IMR-90 (cell line): ENCODE data around the gene TRAPPC5. TPM values are rescaled to one million over a fixed set of nuclear protein-coding genes. Genes with fewer than 3 reads are reported as not detected.

ENCODE experiments used
- ATAC-seq: fragments of 200-7000 bp; cut with Tn5 transposase; 2 replicates; pipeline ENCODE4 v1.9.1; 2020; ENCODE audit warnings: low read depth, mild to moderate bottlenecking, moderate library complexity
- BruUV-seq: library from RNA; stranded (reverse); fragments of 400-500 nt; replicated peaks from 2 replicates; lab custom pipeline; 2021; lab: Mats Ljungman, UMichigan
- CTCF ChIA-PET: fragments of 300-600 bp; formaldehyde crosslinking; extraction: SDS; loops from one replicate; lab custom pipeline; 2021; ENCODE audit warnings: antibody characterized with exemption; lab: Yijun Ruan, JAX
- POLR2A ChIA-PET: fragments of 300-600 bp; sonication (Branson Sonifier 250); formaldehyde crosslinking; loops from one replicate; lab custom pipeline; 2022; ENCODE audit warnings: antibody characterized with exemption; ENCODE audit not compliant: unreplicated experiment; lab: Charles Lee
- DNase-seq: peaks from one replicate; pipeline ENCODE4 v3.0.0; 2013
- H2AFZ ChIP-seq: replicated peaks from 2 replicates; pipeline ENCODE3; 2013; ENCODE audit warnings: low read length, mild to moderate bottlenecking; ENCODE audit not compliant: poor library complexity
- H2AK5ac ChIP-seq: 2 replicates; pipeline ENCODE4 v1.6.1; 2013; ENCODE audit warnings: low read depth, low read length, inconsistent platforms
- H2AK9ac ChIP-seq: replicated peaks from 2 replicates; pipeline ENCODE3; 2013; ENCODE audit warnings: mild to moderate bottlenecking, low read depth, low read length, moderate library complexity; ENCODE audit not compliant: poor library complexity
- H2BK120ac ChIP-seq: 2 replicates; pipeline ENCODE4 v1.6.1; 2013; ENCODE audit warnings: low read depth, low read length, inconsistent platforms
- H2BK15ac ChIP-seq: 3 replicates; pipeline ENCODE4 v1.6.1; 2013; ENCODE audit warnings: low read depth, low read length, inconsistent platforms
- H2BK20ac ChIP-seq: 2 replicates; pipeline ENCODE4 v1.6.1; 2013; ENCODE audit warnings: low read depth, mild to moderate bottlenecking, inconsistent platforms, low read length, moderate library complexity
- H2BK5ac ChIP-seq: 2 replicates; pipeline ENCODE4 v1.6.1; 2013; ENCODE audit warnings: mild to moderate bottlenecking, low read depth, low read length, inconsistent platforms; ENCODE audit not compliant: poor library complexity, severe bottlenecking
- H3K14ac ChIP-seq: replicated peaks from 2 replicates; pipeline ENCODE4 v1.6.1; 2013; ENCODE audit warnings: low read depth, low read length, inconsistent platforms
- H3K18ac ChIP-seq: 2 replicates; pipeline ENCODE4 v1.6.1; 2013; ENCODE audit warnings: low read depth, low read length, control low read depth
- H3K23ac ChIP-seq: 2 replicates; pipeline ENCODE4 v1.6.1; 2013; ENCODE audit warnings: low read depth, low read length, inconsistent platforms
- H3K27ac ChIP-seq: 2 replicates; pipeline ENCODE4 v1.5.1; 2013; ENCODE audit warnings: mild to moderate bottlenecking, control low read depth, low read length; ENCODE audit not compliant: insufficient read depth
- H3K27me3 ChIP-seq: 2 replicates; pipeline ENCODE4 v1.6.1; 2013; ENCODE audit warnings: low read length; ENCODE audit not compliant: control insufficient read depth, insufficient read depth
- H3K36me3 ChIP-seq: 2 replicates; pipeline ENCODE4 v1.6.1; 2013; ENCODE audit warnings: low read length, mixed read lengths; ENCODE audit not compliant: control insufficient read depth, insufficient read depth
- H3K4ac ChIP-seq: 2 replicates; pipeline ENCODE4 v1.6.1; 2013; ENCODE audit warnings: low read depth, low read length, inconsistent platforms
- H3K4me1 ChIP-seq: 2 replicates; pipeline ENCODE4 v1.6.1; 2013; ENCODE audit warnings: low read length, mixed read lengths; ENCODE audit not compliant: control insufficient read depth, insufficient read depth
- H3K4me2 ChIP-seq: 2 replicates; pipeline ENCODE4 v1.6.1; 2013; ENCODE audit warnings: low read depth, mild to moderate bottlenecking, control low read depth, low read length, moderate library complexity
- H3K4me3 ChIP-seq: 2 replicates; pipeline ENCODE4 v1.5.1; 2013; ENCODE audit warnings: low read depth, mild to moderate bottlenecking, control low read depth, low read length, moderate library complexity; ENCODE audit not compliant: insufficient read depth
- H3K56ac ChIP-seq: 2 replicates; pipeline ENCODE4 v1.6.1; 2013; ENCODE audit warnings: low read length, inconsistent platforms; ENCODE audit not compliant: insufficient read depth; ENCODE audit errors: extremely low read depth
- H3K79me1 ChIP-seq, 2 experiments: 2 replicates each; pipeline ENCODE4 v1.6.1; 2013; ENCODE audit warnings: low read length in 2 of 2, inconsistent platforms in 1 of 2, low read depth in 1 of 2
- H3K9ac ChIP-seq: 2 replicates; pipeline ENCODE4 v1.6.1; 2013; ENCODE audit warnings: low read depth, low read length, control low read depth
- H3K9me1 ChIP-seq: 2 replicates; pipeline ENCODE4 v1.6.1; 2013; ENCODE audit warnings: low read length, inconsistent platforms; ENCODE audit not compliant: insufficient read depth
- H3K9me3 ChIP-seq: 2 replicates; pipeline ENCODE4 v1.6.1; 2013; ENCODE audit warnings: low read length; ENCODE audit not compliant: control insufficient read depth, insufficient read depth
- H4K20me1 ChIP-seq: 2 replicates; pipeline ENCODE4 v1.6.1; 2013; ENCODE audit warnings: low read length, inconsistent platforms; ENCODE audit not compliant: insufficient read depth
- H4K5ac ChIP-seq: 2 replicates; pipeline ENCODE4 v1.6.1; 2013; ENCODE audit warnings: mild to moderate bottlenecking, low read depth, low read length, control low read depth
- H4K8ac ChIP-seq, 2 experiments: 2 replicates each; pipeline ENCODE4 v1.6.1; 2013; ENCODE audit warnings: low read depth in 2 of 2, low read length in 2 of 2, control low read depth in 1 of 2, inconsistent platforms in 1 of 2
- H4K91ac ChIP-seq: 2 replicates; pipeline ENCODE4 v1.6.1; 2013; ENCODE audit warnings: low read depth, low read length, inconsistent platforms; ENCODE audit not compliant: insufficient read depth
- BHLHE40 ChIP-seq: fragments of 150-350 bp; IDR thresholded peaks from 2 replicates; pipeline ENCODE4 v1.6.1; 2016; ENCODE audit warnings: mild to moderate bottlenecking, low read depth, low read length
- CEBPB ChIP-seq: IDR thresholded peaks from 2 replicates; pipeline ENCODE4 v1.6.1; 2012; ENCODE audit warnings: low read depth, low read length, improper control_type of control experiment
- CHD1 ChIP-seq: IDR thresholded peaks from 2 replicates; pipeline ENCODE4 v1.6.1; 2012; ENCODE audit warnings: low read depth, low read length, improper control_type of control experiment
- CTCF ChIP-seq: conservative IDR thresholded peaks from 2 replicates; pipeline ENCODE4 v1.5.1; 2012; ENCODE audit warnings: mild to moderate bottlenecking, low read depth, low read length, improper control_type of control experiment
- FOS ChIP-seq: fragments of 150-350 bp; IDR thresholded peaks from 2 replicates; pipeline ENCODE4 v1.6.1; 2016; ENCODE audit warnings: low read depth, low read length
- MAFK ChIP-seq: IDR thresholded peaks from 2 replicates; pipeline ENCODE4 v1.6.1; 2012; ENCODE audit warnings: low read depth, low read length, improper control_type of control experiment
- MXI1 ChIP-seq: IDR thresholded peaks from 2 replicates; pipeline ENCODE4 v1.6.1; 2012; ENCODE audit warnings: low read depth, mild to moderate bottlenecking, low read length, moderate library complexity, borderline replicate concordance
- NFE2L2 ChIP-seq: fragments of 150-350 bp; IDR thresholded peaks from 2 replicates; pipeline ENCODE4 v1.6.1; 2016; ENCODE audit warnings: low read depth, mild to moderate bottlenecking, low read length
- POLR2A ChIP-seq: IDR thresholded peaks from 2 replicates; pipeline ENCODE4 v1.6.1; 2012; ENCODE audit warnings: mild to moderate bottlenecking, low read depth, low read length
- RAD21 ChIP-seq: IDR thresholded peaks from 2 replicates; pipeline ENCODE4 v1.6.1; 2012; ENCODE audit warnings: low read length, improper control_type of control experiment
- RCOR1 ChIP-seq: IDR thresholded peaks from 2 replicates; pipeline ENCODE4 v1.6.1; 2012; ENCODE audit warnings: mild to moderate bottlenecking, low read length, improper control_type of control experiment; ENCODE audit not compliant: insufficient replicate concordance
- SMC3 ChIP-seq: fragments of 150-350 bp; IDR thresholded peaks from 2 replicates; pipeline ENCODE4 v1.6.1; 2016; ENCODE audit warnings: low read depth, mild to moderate bottlenecking, antibody characterized with exemption, low read length, moderate library complexity
- USF2 ChIP-seq: fragments of 150-350 bp; IDR thresholded peaks from 2 replicates; pipeline ENCODE4 v1.6.1; 2017; ENCODE audit warnings: mild to moderate bottlenecking, antibody characterized with exemption, low read length, low read depth
- WGBS, 2 experiments: methylation state at CpG; one replicate each; pipeline versions ENCODE4 v1.1.5 to v1.1.7; 2013; ENCODE audit warnings: missing lambda C conversion rate in 2 of 2; ENCODE audit not compliant: insufficient read length in 1 of 2; ENCODE audit errors: extremely low coverage in 2 of 2; 5-methylcytosine and 5-hydroxymethylcytosine counted together
- dilution Hi-C: fragments of 300-500 bp; cut with HindIII; formaldehyde crosslinking; loops from one replicate; pipeline ENCODE4 v1.14.3; 2018; ENCODE audit warnings: low sequenced_read_pairs; ENCODE audit not compliant: unreplicated experiment
- in situ Hi-C: fragments of 300-500 bp; cut with MboI; formaldehyde crosslinking; loops from 3 replicates; pipeline ENCODE4 v1.14.3; 2019; ENCODE audit warnings: low sequenced_read_pairs, inconsistent platforms, mixed read lengths
- intact Hi-C: fragments of 100-400 bp; cut with micrococcal nuclease; formaldehyde crosslinking; loops from 2 replicates; pipeline ENCODE4 v1.10.0; 2022
- polyA plus RNA-seq, 3 experiments: library from polyadenylated mRNA; depleted of rRNA; stranded (reverse); fragments of >200 nt; gene quantifications; 2 replicates each; pipeline ENCODE4 v1.2.3, GENCODE V29; 2012; ENCODE audit warnings: low replicate concordance in 1 of 3
- total RNA-seq: library from RNA; depleted of rRNA; stranded (reverse); fragments of >200 nt; gene quantifications from 2 replicates; pipeline ENCODE4 v1.2.3, GENCODE V29; 2012
- TF ChIP-seq, protein P1 (sequence below): fragments of 150-350 bp; IDR thresholded peaks from 2 replicates; pipeline ENCODE4 v1.6.1; 2016; ENCODE audit warnings: low read depth, mild to moderate bottlenecking, low read length, moderate library complexity, borderline replicate concordance

TRAPPC5 gene
- total and polyA plus RNA-seq, 2 of the 4 experiments (the other 2 are of a cell fraction), result 54.7 to 109 TPM

DNA sequence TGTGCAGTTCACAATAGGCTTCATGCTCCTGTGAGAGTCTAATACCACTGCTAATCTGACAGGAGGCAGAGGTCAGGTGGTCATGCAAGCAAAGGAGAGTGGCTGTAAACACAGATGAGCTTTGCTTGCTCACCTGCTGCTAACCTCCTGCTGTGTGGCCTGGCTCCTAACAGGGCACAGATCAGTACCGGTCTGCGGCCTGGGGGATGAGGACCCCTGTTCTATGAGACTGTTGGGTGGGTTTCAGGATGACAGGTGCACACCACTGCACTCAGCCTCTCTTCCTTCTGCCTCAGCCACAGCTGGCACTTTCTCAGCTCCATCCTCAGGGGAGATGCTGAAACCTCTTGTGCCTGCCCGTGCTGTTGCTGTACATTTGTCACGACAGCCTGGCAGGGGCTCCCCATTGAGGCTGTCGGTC lies 41.6 kb downstream of the TRAPPC5 start:
- no peak overlapping the region for H2BK20ac ChIP-seq
- H3K9me3 ChIP-seq, result no peaks in the 10 kb centered on the region
- no peak overlapping the region for H3K4ac ChIP-seq
- DNase-seq, result no peak
- H3K14ac ChIP-seq, result no peak overlapping the region
- no peaks in the 10 kb centered on the region for H3K36me3 ChIP-seq
- peaks cover 17% of the 10 kb centered on the region for H3K27me3 ChIP-seq
- H2BK15ac ChIP-seq, result no peak overlapping the region
- BruUV-seq, result no TSS peak
- H2BK120ac ChIP-seq, result no peak overlapping the region
- H3K9me1 ChIP-seq, result no peaks in the 10 kb centered on the region
- H2AFZ ChIP-seq, result no peak overlapping the region
- WGBS, 2 experiments, result no CpG with 5 or more reads among the region's 5 CpGs
- no peak overlapping the region for H2BK5ac ChIP-seq
- H3K9ac ChIP-seq, result no peak overlapping the region
- no peak overlapping the region for H3K4me3 ChIP-seq
- H4K91ac ChIP-seq, result no peak overlapping the region
- ATAC-seq, result no peak
- in situ Hi-C loops (no loop called here), intact Hi-C loops (loop anchor here (5.0 kb wide), 1 partner anchor 35 kb away; no protein-coding TSS in a partner anchor), dilution Hi-C loops (no loop called here)
- CTCF ChIA-PET, result no interaction called here
- no peak overlapping the region for H3K27ac ChIP-seq
- POLR2A ChIA-PET, result no interaction called here
- H2AK5ac ChIP-seq, result no peak overlapping the region
- no peaks in the 10 kb centered on the region for H3K4me1 ChIP-seq
- H3K4me2 ChIP-seq, result no peak overlapping the region
- no peak overlapping the region for H3K56ac ChIP-seq
- H3K79me1 ChIP-seq, result no peaks in the 10 kb centered on the region
- no peak overlapping the region for H4K5ac ChIP-seq
- peak overlapping the region; percentile 70 for H2AK9ac ChIP-seq
- no peaks in the 10 kb centered on the region for H4K20me1 ChIP-seq
- TF ChIP-seq NFE2L2, result no peak
- TF ChIP-seq MXI1, result no peak
- TF ChIP-seq RCOR1, result no peak
- TF ChIP-seq FOS, result no peak
- no peak for TF ChIP-seq RAD21
- no peak for TF ChIP-seq SMC3
- no peak for TF ChIP-seq MAFK
- TF ChIP-seq USF2, result no peak
- TF ChIP-seq CEBPB, result no peak
- TF ChIP-seq CTCF, result no peak
- TF ChIP-seq, protein P1, sequence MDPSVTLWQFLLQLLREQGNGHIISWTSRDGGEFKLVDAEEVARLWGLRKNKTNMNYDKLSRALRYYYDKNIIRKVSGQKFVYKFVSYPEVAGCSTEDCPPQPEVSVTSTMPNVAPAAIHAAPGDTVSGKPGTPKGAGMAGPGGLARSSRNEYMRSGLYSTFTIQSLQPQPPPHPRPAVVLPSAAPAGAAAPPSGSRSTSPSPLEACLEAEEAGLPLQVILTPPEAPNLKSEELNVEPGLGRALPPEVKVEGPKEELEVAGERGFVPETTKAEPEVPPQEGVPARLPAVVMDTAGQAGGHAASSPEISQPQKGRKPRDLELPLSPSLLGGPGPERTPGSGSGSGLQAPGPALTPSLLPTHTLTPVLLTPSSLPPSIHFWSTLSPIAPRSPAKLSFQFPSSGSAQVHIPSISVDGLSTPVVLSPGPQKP, result no peak
- no peak for TF ChIP-seq BHLHE40
- TF ChIP-seq CHD1, result no peak
- TF ChIP-seq POLR2A, result no peak
- H3K23ac ChIP-seq, result no peak overlapping the region
- no peak overlapping the region for H4K8ac ChIP-seq
- no peak overlapping the region for H3K18ac ChIP-seq
